Mesothelial cell of epicardium (in vitro differentiated cells): ENCODE measurements around the gene FAM124A. TPM values are rescaled to one million over a fixed set of nuclear protein-coding genes. Genes with fewer than 3 reads are reported as not detected.

Source experiments
- DNase-seq, 2 experiments: peaks; one replicate each; pipeline ENCODE4 v3.0.0; 2021; ENCODE audit warnings: low spot score in 2 of 2; ENCODE audit not compliant: unreplicated experiment in 2 of 2
- H3K27ac Mint-ChIP-seq: 2 replicates; pipeline ENCODE4 v1.8.0; 2021; ENCODE audit warnings: mixed read lengths
- H3K27me3 Mint-ChIP-seq: 2 replicates; pipeline ENCODE4 v1.8.0; 2021; ENCODE audit warnings: low read depth, mixed read lengths
- H3K36me3 Mint-ChIP-seq: 2 replicates; pipeline ENCODE4 v1.8.0; 2021; ENCODE audit warnings: mixed read lengths
- H3K4me1 Mint-ChIP-seq: 2 replicates; pipeline ENCODE4 v1.8.0; 2021; ENCODE audit warnings: mixed read lengths
- H3K4me3 Mint-ChIP-seq: 2 replicates; pipeline ENCODE4 v1.8.0; 2021; ENCODE audit warnings: mild to moderate bottlenecking, moderate library complexity, mixed read lengths
- H3K9me3 Mint-ChIP-seq: 2 replicates; pipeline ENCODE4 v1.8.0; 2021; ENCODE audit warnings: mixed read lengths
- CTCF ChIP-seq: fragments of 200-600 bp; sonication (generic); IDR thresholded peaks from one replicate; pipeline ENCODE4 v1.5.0; 2021; ENCODE audit warnings: antibody characterized with exemption; ENCODE audit not compliant: unreplicated experiment
- total RNA-seq: library from RNA; stranded (reverse); gene quantifications from 3 replicates; pipeline ENCODE4 v1.2.1, GENCODE V29; 2021

Gene FAM124A
- total RNA-seq, 1 donor from 2014 or later, result 0.78 TPM

GRCh38 chr13:51208716-51209115 lies 13.5 kb upstream of the FAM124A start:
- H3K4me3 Mint-ChIP-seq, result no peak overlapping the region
- peaks cover 86% of the 10 kb centered on the region for H3K27me3 Mint-ChIP-seq
- H3K9me3 Mint-ChIP-seq, result no peaks in the 10 kb centered on the region
- no peaks in the 10 kb centered on the region for H3K36me3 Mint-ChIP-seq
- no peak overlapping the region for H3K27ac Mint-ChIP-seq
- no peak for DNase-seq
- TF ChIP-seq CTCF, result no peak
- H3K4me1 Mint-ChIP-seq, result peaks cover 3% of the 10 kb centered on the region

- H3K4me1 Mint-ChIP-seq, result peaks cover 1% of the 10 kb centered on the region
- H3K9me3 Mint-ChIP-seq, result no peaks in the 10 kb centered on the region
- TF ChIP-seq CTCF, result no peak
- DNase-seq, result no peak
- no peaks in the 10 kb centered on the region for H3K36me3 Mint-ChIP-seq
- H3K27ac Mint-ChIP-seq, result no peak overlapping the region
- peaks cover 90% of the 10 kb centered on the region for H3K27me3 Mint-ChIP-seq
- no peak overlapping the region for H3K4me3 Mint-ChIP-seq
These were observed 10.3 kb upstream of the FAM124A start for GRCh38 chr13:51211910-51212309.

- peaks cover 1% of the 10 kb centered on the region for H3K4me1 Mint-ChIP-seq
- H3K27me3 Mint-ChIP-seq, result peaks cover 88% of the 10 kb centered on the region
- H3K4me3 Mint-ChIP-seq, result no peak overlapping the region
- H3K27ac Mint-ChIP-seq, result no peak overlapping the region
- DNase-seq, result no peak
- H3K36me3 Mint-ChIP-seq, result no peaks in the 10 kb centered on the region
- no peak for TF ChIP-seq CTCF
- no peaks in the 10 kb centered on the region for H3K9me3 Mint-ChIP-seq
These were observed 9.4 kb upstream of the FAM124A start for GRCh38 chr13:51212758-51213157.

- Mint-ChIP-seq H3K4me1 (peaks cover 1% of the 10 kb centered on the region), H3K27me3 (peaks cover 83% of the 10 kb centered on the region)
- TF ChIP-seq CTCF, result no peak
These were observed 8.9 kb upstream of the FAM124A start for GRCh38 chr13:51213173-51213728.

GRCh38 chr13:51218626-51219025 lies 3.6 kb upstream of the FAM124A start:
- Mint-ChIP-seq H3K4me3 (no peak overlapping the region), H3K27me3 (peaks cover 70% of the 10 kb centered on the region), H3K4me1 (peaks cover 7% of the 10 kb centered on the region), H3K9me3 (no peaks in the 10 kb centered on the region), H3K27ac (no peak overlapping the region), H3K36me3 (no peaks in the 10 kb centered on the region)
- no peak for TF ChIP-seq CTCF
- DNase-seq, result no peak

More at GRCh38 chr13:51213173-51213728, 8.9 kb upstream of the FAM124A start:
- Mint-ChIP-seq H3K27ac (no peak overlapping the region), H3K9me3 (no peaks in the 10 kb centered on the region), H3K36me3 (no peaks in the 10 kb centered on the region), H3K4me3 (no peak overlapping the region)
- DNase-seq, result no peak

GRCh38 chr13:51220706-51221105 lies 1.5 kb upstream of the FAM124A start:
- no peaks in the 10 kb centered on the region for H3K9me3 Mint-ChIP-seq
- peaks cover 7% of the 10 kb centered on the region for H3K4me1 Mint-ChIP-seq
- TF ChIP-seq CTCF, result no peak
- H3K36me3 Mint-ChIP-seq, result no peaks in the 10 kb centered on the region
- H3K27me3 Mint-ChIP-seq, result peaks cover 71% of the 10 kb centered on the region
- H3K4me3 Mint-ChIP-seq, result no peak overlapping the region
- no peak overlapping the region for H3K27ac Mint-ChIP-seq
- no peak for DNase-seq
